ENCODE data around the gene LRRK2.

DNA sequence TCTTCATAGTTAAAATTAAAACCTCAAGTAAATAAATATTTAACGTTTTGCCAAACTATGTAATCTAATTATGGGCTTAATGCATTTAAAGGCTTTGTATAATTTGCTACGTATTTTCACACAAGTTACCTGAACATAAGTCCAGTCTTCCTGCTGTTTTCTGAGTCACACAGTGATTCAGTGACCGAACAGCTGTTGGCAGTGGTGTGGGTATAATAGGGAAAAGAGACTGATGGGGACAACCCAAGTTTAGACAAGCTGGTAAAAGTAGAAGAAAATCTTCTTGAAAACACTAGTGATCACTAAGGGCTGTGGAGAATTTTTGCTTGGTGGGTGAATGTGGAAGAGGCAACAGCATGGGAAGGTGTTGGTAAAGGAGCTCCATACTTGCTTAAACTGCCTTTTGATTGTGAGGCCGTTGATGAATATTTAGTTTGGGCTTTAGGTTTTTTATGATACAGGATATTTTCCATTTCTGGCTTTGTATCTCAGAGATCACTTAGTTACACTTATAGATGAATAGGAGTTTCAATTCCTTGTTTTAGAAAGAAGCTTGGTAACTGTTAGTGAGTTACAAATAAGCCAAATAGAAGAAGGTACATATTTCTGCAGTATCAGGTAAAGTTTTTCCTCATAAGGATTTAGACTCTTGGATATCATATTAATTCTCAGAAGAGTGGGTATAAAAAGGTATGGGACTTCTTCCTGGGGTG is 23.9 kb downstream of the LRRK2 start:
- TF ChIP-seq, protein P1, sequence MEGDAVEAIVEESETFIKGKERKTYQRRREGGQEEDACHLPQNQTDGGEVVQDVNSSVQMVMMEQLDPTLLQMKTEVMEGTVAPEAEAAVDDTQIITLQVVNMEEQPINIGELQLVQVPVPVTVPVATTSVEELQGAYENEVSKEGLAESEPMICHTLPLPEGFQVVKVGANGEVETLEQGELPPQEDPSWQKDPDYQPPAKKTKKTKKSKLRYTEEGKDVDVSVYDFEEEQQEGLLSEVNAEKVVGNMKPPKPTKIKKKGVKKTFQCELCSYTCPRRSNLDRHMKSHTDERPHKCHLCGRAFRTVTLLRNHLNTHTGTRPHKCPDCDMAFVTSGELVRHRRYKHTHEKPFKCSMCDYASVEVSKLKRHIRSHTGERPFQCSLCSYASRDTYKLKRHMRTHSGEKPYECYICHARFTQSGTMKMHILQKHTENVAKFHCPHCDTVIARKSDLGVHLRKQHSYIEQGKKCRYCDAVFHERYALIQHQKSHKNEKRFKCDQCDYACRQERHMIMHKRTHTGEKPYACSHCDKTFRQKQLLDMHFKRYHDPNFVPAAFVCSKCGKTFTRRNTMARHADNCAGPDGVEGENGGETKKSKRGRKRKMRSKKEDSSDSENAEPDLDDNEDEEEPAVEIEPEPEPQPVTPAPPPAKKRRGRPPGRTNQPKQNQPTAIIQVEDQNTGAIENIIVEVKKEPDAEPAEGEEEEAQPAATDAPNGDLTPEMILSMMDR (IDR thresholded peaks at IDR 0.05; ENCODE audit: low read depth, low read length, poor library complexity, severe bottlenecking) = no peak
- TF ChIP-seq EZH2phosphoT487 (IDR thresholded peaks at IDR 0.05; ENCODE audit: borderline replicate concordance, low read length) = no peak
